Measurements from ENCODE around the gene VPS51.
A peak's percentile ranks its signal among the peaks of the same experiment; 100 is the strongest.
"Not testable (repeated sequence)": the region's sequence is repeated elsewhere in the genome, so short reads cannot be mapped to it uniquely, and the experiment has no call there.

VPS51 gene

GRCh38 chr11:65108469-65109123, 12.6 kb downstream of the VPS51 start:
- no peak for DNase-seq

DNA sequence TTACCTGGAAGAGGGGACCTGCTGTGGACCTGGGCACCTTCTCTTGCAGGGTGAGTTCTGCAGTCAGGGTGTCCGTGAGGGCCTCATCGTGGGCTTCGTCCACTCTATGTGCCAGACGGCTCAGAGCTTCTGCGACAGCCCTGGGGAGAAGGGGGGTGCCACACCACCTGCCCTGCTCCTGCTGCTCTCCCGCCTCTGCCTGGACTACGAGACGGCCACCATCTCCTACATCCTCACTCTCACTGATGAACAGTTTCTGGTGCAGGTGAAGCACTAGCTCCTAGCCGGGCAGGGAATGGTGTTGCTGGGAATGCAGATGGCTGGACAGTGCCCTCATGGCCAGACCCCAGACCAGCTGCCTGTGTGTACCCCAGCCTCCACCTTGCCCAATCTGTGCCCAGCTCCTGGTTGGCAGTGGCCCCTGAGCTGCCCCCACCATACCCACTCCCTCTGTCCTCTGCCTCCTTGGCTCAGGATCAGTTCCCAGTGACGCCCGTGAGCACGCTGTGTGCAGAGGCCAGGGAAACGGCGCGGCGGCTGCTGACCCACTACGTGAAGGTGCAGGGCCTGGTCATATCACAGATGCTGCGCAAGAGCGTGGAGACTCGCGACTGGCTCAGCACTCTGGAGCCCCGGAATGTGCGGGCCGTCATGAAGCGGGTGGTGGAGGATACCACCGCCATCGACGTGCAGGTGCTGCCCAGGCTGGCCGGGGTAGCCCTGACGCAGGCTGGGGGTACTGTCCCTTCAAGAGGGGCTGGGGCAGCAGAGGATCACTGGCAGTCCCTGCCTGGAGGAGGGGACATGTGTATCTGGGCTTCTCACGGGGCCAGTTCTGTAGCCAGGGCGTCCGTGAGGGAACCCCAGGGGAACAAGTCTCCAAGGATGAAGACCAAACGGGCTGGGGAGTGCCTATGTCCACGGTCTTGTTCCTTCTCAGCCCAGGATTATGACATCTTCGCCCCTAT, 13.5 kb downstream of the VPS51 start:
- no peak for DNase-seq

- peak; percentile 97 for DNase-seq
Observed at GRCh38 chr11:65110354-65110861, 14.4 kb downstream of the VPS51 start.

- no peak for DNase-seq
Observed at GRCh38 chr11:65111159-65111743, 15.2 kb downstream of the VPS51 start.

GRCh38 chr11:65111744-65112545, 15.9 kb downstream of the VPS51 start, which contains the start of gene TM7SF2:
Gene TM7SF2 (plus strand): TSS chr11:65111872. CDS start chr11:65112016, 144 bp downstream.
- peak; percentile 94 for DNase-seq

DNA sequence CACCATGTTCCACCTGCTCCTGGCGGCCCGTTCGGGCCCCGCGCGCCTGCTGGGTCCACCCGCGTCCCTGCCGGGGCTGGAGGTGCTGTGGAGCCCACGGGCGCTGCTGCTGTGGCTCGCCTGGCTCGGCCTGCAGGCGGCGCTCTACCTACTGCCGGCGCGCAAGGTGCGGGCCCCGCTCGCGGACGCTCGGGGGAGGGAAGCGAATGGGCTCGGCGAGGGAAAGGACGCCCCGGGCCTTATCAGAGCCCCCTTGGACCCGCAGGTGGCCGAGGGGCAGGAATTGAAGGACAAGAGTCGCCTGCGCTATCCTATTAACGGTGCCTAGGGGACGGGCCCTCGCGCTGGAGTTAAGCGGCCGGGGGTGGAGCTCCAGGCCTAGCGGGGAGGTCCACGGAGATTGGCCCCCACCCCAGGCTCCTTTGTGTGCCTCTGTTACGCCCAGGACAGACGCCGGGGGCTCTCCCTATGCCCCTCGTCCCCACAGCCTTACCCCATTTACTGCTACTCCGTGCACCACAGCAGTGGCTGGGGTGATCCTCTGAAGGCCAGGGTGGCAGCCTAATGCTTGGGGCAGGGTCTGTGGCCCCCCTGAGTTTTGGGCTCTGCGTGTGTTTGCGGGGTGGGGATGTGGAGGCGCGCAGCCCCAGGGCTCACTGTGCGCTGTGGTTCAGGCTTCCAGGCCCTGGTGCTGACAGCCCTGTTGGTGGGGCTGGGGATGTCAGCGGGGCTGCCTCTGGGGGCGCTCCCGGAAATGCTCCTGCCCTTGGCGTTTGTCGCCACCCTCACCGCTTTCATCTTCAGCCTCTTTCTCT, 16.7 kb downstream of the VPS51 start:
- DNase-seq = peak; percentile 77

DNA sequence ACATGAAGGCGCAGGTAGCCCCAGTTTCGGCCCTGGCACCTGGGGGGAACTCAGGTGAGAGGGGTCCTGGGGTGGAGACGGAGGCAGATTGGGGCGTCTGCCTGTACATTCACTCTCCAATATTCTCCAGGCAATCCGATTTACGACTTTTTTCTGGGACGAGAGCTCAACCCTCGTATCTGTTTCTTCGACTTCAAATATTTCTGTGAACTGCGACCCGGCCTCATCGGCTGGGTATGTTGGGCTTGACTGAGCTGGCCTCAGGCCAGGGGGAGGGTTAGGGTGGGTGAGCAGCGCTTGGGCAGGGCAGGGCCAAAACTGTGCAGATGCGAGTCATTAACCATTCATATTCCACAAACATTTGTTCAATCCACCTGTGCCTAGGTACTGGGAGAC, 17.3 kb downstream of the VPS51 start:
- DNase-seq = no peak

DNA sequence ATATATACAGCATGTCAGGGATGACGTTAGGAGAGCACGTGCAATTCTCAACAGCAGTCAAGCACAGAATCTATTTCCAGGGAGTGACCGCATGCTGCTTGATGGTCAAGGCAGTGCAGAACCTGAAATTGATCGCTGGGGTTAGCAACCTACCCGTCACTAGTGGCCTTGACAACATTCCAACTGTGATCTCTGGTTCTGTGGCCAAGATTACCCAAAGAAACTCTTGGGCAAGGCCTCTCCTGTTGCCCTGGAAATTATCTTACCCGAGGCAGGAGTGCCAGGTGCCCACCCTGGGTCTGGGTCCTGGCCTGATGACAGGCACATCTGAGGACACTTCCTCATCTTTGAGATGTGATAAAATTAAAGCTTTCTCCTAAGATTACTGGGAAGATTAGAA, 17.8 kb downstream of the VPS51 start:
- no peak for DNase-seq

GRCh38 chr11:65114538-65115171, 18.6 kb downstream of the VPS51 start:
- DNase-seq = no peak

DNA sequence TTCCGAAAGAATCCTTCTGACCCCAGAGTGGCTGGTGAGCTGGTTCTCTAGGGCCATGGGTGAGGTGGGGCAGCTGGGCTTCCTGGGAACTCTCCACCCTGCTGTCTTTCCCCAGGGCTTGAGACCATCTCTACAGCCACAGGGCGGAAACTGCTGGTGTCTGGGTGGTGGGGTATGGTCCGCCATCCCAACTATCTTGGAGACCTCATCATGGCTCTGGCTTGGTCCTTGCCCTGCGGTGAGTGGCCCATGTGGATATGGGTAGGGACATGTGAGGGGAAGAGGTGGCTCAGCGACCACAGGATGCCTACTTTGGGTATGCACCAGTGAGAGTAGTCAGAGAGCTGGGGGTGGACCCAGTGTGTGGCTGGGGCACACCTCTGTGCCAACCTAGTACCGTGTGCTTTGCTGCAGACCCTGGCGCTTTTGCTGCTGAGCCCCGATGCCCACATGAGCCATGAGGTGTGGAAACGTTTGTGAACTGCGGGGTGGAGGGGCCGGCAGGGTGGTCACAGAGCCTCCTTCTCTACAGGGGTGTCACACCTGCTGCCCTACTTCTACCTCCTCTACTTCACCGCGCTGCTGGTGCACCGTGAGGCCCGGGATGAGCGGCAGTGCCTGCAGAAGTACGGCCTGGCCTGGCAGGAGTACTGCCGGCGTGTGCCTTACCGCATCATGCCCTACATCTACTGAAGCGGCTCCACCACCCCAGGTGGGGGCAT, 19.5 kb downstream of the VPS51 start:
- no peak for DNase-seq

DNA sequence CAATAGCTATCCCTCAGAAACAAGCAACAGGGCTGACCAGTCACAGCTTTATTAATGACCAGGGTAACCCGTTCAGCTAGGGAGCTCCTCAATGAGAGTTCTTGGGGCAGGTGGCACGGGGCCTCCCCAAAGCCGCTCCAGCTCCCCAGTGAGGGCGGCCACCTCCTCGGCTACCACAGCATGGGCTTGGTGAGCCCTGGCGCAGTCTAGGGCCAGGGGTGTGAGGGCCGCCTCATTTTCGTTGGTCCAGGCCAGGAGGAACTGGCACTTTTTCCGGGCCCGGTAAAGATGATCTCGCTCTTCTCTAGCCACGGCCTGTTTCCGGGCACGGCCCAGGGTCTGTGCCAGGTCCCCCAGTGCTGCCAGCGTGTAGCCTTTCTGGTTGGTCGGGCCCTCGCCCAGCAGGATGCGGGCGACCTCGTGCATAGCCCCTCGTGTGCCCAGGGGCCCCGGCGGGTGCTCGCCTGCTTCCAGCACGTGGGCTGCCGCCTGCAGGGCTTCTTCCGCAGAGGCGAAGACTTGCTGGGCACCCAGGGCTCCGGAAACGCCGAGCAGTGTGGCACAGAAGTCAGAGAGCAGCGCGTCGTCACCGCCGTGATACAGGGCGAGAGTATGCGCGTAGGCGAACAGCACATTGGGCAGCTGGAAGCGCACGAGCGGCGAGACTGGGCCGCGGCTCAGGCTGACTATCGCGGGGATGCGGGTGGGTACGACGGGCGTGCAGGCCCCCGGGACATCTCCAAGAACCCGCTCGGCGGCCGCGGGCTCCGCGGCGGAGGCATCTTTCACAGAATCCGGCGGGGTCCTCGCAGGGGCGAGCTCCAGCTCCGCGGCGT, 20.6 kb downstream of the VPS51 start:
- peak; percentile 72 for DNase-seq

GRCh38 chr11:65117206-65118096, 21.4 kb downstream of the VPS51 start, which contains the start of gene ZNHIT2:
Gene ZNHIT2 (minus strand): TSS chr11:65117701. CDS start chr11:65117653, 48 bp downstream.
- peak; percentile 100 for DNase-seq

DNA sequence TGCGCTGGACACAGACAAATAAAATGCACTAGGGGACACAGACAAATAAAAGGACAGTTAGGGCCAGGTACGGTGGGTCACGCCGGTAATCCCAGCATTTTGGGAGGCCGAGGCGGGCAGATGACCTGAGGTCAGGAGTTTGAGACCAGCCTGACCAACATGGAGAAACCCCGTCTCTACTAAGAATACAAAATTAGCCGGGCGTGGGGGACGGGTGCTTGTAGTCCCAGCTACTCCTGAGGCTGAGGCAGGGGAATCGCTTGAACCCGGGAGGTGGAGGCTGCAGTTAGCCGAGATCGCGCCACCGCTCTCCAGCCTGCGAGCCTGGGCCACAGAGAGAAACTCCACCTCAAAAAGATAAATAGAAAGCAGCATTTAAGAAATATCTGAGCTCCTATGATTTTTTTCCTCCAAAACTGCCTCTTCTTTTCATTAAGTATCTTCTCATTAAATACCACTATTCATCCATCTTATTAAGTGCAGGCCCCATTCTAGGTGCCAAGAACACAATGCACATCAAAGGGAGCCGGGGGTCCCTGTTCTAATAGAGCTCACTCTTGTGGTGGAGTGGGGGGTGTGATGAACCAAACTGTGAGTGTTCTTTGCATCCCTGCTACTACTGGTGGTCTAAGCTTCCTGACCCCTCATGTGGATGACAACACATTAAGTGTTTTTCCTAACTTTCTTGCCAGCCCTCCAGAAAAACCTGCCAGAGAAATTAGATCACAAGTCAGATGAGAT, 22.3 kb downstream of the VPS51 start:
- no peak for DNase-seq

- DNase-seq = not testable (repeated sequence)
Observed at GRCh38 chr11:65118891-65119669, 23.1 kb downstream of the VPS51 start.

- DNase-seq = no peak
Observed at GRCh38 chr11:65119670-65119995, 23.6 kb downstream of the VPS51 start.

- no peak for DNase-seq
Observed at GRCh38 chr11:65120831-65121230, 24.8 kb downstream of the VPS51 start.

DNA sequence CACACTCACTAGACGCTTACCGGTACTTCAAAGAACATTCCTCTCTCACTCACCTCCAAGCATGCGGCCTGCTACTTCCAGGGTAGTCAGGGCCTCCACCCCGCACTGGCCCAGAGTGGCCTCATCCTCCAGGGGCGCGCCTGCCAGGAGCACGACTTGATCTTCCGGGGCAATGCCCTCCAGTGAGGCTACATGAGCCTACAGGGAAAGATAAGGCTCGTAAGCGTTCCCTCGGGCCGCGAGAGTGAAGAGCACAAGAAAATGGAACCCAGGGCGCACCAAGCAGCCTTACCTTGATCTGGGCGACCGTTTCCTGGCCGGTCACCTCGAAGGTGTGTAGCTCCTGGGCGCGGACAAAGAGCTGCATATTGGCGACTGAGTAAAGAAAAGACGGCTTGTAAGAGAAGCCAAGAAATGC, 25.4 kb downstream of the VPS51 start:
- peak; percentile 43 for DNase-seq
